IPS-NIHi7 (cell line): ENCODE data around the gene CENPF.
"Not testable (repeated sequence)": the region's sequence is repeated elsewhere in the genome, so short reads cannot be mapped to it uniquely, and the experiment has no call there.

ENCODE experiments used
- DNase-seq: peaks from one replicate; pipeline ENCODE4 v3.0.0; 2012; ENCODE audit warnings: mixed read lengths; ENCODE audit errors: extremely low spot score

Gene CENPF

DNA sequence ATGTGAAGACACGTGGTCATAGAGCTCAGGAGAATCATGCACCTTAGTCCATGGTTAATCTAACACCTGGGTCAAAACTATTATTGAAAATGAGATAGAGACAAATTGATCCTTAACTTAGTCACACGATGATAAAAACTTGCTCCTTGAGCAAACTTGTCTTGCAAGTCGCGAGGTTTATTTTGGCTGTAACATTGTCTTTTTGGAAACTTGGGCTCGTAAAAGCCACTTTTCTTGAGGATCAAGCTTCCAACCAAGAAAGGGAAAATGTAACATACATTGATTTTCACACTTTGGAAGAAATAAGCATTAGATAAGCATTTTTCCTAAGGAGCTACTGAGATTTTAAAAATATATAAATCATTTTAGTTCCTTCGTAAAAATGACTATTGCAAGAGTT, 19.9 kb upstream of the CENPF start:
- DNase-seq, result no peak

DNA sequence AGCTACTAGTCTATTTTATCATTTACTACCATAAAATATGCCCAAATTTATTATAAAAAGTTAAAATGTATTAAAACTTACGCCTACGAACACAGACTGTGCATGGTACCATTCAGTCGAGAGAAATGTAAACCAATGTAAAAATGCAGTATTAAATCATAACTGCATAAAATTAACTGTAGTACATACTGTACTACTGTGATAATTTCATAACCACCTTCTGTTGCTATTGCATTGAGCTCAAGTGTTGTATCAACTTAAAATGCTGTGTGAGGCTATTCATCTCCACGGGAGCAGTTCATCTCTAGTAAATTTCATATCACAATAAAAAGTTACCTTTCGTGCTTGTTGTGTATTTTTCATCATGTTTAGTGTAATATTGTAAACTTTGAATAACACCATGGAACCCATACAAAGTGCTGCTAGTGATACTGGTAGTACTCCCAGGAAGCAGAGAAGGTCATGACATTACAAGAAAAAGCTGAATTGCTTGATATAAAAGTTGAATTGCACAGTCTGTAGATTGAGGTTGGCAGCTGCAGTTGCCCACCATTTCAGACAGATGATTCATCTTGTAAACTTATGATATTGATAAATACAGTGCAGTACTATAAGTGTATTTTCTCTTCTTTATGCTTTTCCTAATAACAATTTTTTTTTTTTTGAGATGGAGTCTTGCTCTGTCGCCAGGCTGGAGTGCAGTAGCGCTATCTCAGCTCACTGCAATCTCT, 19.0 kb upstream of the CENPF start:
- DNase-seq, result no peak

DNA sequence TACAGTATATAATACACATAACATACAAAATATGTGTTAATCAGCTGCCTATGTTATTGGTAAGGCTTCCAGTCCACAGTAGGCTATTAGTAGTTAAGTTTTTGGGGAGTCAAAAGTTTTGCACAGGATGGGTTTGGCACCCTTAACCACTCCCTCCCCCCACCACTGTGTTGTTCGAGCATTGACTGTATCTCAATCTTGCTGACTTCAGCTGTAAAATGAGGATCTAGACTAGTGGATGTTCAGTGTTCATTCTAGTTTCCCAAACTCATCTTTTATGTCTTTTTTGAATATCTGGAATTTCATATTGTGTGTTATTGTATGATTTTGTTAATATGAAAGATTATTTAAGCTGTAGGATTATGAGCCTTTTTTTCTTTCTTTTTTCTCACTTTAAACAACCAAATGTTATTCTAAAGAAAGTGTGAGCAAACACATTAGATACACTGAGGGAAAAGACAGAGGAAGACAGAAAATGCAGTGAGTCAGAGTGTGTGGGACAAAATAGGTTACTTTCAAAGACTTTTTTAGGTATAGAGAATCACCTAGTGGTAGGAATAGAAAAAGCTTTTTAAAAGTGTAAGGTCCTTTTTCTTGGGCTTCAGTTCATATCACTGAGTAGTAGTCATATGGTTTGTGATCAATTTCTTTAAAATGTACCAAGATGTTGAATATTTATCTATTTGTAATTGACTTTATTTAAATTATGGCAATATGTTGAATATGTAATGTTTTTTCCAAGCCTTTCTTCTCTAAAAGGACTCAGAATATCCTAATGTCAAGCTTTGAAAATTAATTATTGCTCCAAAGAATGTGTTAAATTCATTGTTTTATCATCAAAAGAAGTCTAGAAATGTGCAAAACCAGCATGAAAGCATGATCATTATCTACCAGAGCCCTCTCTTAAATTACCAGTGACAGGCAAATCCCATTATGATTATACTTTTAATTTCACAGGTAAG, 17.9 kb upstream of the CENPF start:
- DNase-seq, result peak; percentile 54

DNA sequence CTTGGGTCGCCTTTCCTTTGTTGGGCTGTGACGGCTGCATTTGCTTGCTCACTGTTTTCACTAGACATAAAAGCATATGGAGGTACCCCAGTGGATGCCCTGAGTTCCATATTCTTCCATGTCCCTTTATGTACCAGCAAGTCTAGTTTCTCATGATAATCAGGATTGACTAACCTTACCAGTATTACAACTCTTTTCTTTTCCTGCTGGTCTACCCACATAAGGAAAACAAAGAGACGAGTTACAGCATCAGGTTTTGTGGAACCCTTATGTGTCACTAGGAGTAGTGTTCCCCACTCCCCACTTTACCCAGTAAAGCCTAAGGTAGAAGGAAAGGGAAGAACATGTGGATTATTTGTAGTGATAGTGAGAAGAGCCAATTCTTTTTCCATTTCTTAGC, 16.4 kb upstream of the CENPF start:
- DNase-seq, result no peak

DNA sequence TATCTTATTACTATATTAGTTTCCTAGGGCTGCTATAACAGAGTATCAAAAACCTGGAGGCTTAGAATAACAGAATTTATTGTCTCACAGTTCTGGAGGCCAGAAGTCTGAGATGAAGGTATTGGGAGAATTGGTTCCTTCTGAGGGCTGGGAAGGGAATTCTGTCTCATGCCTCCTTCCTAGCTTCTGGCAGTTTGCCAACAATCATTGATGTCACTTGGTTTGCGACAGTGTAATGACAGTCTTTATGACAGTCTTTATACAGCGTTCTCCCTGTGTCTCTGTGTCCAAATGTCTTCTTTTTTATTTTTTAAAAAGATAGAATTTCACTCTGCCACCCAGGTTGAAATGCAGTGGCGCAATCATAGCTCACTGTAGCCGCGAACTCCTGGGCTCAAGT, 15.8 kb upstream of the CENPF start:
- no peak for DNase-seq

DNA sequence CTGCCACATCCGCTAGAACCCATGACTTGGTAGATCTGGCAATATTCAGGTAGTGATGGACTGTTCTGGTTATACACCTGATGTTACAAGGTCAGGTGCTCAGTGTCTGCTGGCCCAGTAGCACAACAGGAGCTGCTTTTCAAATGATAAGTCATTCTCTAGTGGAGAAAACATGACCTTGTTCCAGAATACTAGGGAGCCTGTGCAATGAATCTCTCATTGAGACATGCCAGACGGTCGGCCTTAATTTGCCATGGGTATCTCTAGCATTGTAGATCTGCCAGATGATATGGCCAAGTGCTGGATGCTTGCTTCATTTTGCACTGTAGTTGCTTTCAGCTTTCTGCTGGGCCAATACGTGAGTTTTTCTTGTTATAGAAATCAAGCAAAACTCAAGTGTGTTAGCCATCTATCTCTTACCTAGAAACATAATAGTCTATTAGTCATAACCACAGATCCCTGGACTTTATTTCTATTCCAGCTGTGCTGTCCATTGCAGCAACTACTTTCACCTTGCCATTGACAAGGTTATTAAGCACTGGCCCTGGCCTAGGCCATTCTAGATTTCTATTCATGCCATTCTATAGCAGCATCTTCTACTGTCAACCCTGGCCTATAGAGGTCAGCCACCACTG, 13.9 kb upstream of the CENPF start:
- no peak for DNase-seq

DNA sequence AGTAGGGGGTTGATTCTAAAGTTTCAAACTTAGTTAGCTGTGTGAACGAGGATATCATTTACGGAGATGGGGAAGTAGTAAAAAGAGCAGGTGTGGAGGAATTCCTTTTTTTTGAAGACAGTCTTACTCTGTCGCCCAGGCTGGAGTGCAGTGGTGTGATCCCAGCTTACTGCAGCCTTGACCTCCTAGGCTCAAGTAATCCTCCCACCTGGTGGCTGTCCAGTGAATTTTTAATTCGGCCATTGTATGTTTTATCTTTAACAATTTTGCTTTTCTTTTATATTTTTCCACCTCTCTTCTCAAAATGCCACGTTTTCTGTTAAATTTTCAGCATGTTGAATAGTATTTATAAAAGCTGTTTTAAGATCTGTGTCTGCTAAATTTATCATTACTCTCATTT, 12.3 kb upstream of the CENPF start:
- DNase-seq, result no peak

DNA sequence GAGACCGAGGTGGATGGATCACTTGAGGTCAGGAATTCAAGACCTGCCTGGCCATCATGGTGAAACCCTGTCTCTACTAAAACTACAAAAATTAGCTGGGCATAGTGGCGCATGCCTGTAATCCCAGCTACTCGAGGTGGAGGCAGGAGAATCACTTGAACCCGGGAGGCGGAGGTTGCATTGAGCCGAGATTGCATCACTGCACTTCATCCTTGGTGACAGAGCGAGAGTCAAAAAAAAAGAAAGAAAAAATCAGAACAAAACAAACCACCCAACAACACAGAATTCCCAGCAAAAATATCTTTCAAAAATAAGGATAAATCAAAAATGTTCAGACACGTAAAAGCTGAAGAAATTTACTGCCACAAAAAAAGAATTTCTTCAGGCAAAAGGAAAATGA, 11.1 kb upstream of the CENPF start:
- DNase-seq, result not testable (repeated sequence)

DNA sequence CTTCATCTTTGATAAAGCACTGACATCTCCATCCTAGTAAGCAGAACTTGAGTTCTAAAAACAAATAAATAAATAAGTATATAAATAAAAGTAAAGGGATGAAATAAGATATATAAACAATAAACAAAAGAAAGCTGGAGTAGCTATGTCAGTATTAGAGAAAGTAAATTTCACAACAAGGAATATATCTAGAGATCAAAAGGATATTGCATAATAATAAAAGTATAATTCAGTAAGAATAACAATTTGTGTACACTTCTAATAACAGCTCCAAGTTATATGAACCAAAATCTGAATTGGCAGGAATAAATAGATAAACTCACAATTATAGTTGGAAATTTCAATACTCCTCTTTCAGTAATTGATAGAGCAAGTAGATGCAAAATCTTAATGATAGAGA, 9.8 kb upstream of the CENPF start:
- no peak for DNase-seq

DNA sequence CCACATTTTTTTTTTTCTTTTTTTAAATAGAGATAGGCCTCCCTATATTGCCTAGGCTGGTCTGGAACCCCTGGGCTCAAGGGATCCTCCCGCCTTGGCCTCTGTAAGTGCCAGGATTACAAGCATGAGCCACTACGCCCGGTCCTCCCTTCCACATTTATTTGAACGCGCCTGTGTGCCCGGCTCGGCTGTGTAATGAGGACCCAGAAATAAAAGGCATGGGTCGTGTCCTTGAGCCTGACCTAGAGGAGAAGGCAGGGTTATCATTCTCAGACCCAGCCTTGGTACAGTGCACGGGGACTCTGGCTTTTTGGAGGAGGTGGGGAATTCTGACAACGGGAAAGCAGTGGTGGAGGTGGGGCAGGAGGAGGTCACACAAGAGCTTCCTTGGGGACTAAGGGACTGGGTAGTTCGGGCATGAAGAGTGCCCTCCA, 841 bp downstream of the CENPF start:
- peak; percentile 35 for DNase-seq

DNA sequence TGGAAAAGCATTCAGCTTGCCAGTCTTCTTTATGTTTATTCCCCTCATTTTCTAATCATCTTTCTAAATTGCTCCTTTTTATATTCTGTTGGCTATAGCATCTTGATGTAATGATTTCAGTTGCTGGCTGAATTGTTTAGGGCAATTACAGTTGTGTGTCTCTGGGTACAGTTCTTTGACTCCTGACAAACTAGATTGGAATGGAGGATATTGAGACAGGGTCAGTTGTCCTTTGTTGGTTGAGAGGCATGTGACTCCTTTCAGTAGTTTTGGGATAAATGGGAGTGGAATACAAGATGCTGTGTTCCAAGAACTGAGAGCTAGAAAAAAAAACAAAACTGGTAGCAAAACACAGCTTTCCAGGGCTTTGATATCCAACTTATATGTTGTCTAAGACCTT, 1.5 kb downstream of the CENPF start:
- DNase-seq, result no peak

DNA sequence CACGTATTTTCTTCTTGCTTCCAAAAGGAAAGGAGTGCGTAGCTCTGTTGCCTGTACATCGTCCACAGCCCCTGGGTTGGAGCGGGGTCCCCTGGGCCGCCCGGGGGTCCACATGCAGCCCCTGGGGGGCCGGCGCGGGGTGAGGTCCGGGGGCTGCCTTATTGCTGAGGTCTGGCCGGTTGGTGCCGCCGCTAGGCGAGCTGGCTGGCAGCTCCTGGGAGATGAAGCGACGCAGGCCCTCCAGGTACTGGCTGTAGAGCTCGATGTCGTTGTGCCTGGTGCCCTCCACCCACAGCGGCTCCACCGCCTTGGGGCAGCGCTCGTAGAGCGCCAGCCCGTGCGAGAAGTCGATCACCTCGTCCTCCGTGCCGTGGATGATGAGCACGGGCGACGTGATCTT, 2.5 kb downstream of the CENPF start:
- DNase-seq, result not testable (repeated sequence)

DNA sequence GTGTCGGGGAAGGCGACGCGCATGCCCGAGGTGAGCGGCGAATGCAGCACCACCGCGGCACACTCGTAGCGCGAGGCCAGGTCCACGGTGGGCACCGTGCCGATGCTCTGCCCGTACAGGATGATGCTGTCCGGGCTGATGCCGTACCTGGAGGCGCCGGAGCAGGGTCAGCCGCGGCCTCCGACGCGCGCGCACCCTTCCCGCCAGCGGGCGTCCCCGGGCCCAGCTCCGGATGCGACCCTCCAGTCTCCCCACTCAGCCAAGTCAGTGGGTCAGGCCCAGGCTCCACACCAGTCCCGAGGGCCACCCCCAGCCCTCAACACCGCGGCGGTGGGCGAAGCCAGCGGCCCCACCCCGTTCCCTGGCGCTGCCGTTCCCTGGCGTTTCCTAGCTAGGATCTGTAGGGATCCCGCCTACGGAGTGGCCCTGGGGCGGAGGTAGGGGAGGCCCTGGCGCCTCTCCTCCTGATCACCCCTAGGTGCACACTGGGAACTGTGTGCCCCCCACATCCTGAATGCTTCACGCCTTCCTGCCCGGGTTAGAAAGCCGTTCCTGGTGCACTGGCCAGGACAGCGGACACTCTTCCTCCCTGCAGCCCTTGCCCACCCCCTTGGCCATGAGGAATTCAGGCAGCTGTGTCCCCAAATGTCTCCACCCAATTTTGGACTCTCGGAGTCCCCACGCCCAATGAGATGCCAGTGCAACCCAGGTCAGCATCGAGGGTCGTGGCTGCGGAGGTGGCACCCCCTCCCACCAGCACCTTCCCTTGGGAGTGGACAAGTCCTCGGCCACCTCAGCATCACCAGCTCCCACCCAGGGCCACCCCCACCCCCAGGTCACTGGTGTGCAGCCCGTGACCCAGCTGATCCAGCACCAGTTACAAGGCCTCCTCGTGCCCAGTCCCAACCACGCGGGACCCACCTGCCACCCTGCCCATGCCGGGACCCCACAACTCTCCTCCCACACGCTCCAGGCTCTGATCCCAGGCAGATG, 3.2 kb downstream of the CENPF start:
- DNase-seq, result not testable (repeated sequence)

DNA sequence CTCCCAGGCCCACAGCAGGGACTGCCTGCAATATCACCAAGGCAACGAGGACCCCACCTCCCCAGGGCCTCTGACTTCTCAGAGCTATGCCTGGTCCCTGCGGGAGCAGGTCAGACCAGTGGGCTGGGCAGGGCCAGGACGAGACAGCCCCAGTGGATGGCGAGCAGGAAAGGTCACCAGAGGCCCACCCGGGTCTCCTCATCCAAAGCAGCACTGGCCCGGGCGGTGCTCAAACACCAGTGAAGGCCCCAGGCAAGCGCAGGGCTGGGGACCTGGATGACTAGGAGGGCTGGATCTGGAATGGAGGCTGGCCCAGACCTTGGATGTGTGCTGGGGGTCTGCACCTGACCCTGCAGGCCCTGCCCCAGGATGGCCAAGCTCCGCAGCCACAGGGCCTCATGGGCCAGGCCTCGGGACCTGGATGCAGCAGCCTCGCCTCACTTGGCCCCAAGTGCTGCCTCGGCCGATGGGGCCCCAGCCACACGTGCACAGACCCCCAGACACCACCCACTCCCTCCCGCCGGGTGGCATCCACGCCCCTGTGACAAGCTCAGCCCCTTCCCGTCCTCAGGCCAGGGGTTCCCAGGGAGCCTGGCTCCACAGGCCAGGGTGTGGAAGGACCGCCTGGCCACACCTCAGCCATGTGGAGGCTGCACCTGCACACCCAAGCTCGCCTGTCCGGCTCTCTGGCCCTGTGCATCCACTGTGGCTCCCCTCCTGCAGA, 4.7 kb downstream of the CENPF start:
- not testable (repeated sequence) for DNase-seq

DNA sequence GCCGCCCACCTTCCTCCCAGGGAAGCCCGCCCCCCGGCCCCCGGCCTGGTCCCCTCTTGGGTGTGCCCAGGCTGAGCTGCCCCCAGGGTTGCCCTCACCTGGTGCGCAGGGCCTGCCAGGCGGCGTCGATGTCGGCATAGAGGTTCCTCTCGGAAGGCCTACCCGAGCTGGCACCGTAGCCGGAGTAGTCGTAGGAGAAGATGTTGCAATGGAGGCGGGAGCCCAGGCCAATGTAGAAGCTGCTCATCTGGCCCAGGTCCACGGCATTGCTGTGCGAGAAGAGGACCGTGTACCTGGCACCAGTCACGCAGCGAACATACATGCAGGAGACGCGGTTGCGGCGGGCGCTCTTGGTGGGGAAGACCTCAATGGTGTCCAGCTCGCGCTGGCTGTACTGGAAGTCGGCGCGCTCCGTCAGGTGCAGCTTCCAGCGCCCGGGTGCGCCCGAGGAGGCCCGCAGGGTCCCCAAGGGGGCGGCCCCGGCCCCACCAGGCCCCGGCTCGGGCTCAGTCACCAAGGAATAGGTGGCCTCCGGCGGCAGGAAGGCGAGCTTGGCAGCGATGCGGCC, 5.3 kb downstream of the CENPF start:
- not testable (repeated sequence) for DNase-seq

DNA sequence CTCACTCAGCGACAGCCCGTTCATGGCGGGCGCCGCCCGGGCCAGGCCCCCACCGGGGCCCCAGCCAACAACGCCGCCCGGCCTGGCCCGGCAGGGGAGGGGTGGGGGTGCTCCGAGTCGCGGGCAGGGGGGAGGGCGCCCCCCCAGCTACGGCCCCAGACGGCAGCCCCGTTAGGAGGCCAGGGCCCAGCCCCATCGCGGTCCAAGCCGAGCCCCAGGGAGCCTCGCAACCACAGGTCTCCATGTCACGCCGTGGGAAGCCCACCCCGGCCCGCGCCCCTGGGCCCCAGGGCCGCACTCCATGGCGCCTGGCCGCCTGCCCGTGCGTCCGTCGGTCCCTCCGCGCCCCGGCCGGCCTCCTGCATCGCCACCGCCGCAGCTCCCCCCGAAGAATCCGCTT, 5.8 kb downstream of the CENPF start:
- not testable (repeated sequence) for DNase-seq

DNA sequence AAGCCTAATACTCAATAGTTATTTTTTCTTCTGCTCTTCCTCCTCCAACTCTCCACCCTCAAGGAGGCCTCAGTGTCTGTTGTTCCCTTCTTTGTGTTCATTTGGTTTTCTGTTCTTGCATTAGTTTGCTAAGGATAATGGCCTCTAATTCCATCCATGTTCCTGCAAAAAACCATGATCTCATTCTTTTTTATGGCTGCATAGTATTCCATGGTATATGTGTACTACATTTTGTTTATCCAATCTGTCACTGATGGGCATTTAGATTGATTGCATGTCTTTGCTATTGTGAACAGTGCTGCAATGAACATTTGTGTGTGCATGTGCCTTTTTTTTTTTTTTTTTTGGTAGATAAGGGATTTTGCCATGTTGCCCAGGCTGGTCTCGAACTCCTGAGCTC, 6.7 kb downstream of the CENPF start:
- DNase-seq, result no peak

DNA sequence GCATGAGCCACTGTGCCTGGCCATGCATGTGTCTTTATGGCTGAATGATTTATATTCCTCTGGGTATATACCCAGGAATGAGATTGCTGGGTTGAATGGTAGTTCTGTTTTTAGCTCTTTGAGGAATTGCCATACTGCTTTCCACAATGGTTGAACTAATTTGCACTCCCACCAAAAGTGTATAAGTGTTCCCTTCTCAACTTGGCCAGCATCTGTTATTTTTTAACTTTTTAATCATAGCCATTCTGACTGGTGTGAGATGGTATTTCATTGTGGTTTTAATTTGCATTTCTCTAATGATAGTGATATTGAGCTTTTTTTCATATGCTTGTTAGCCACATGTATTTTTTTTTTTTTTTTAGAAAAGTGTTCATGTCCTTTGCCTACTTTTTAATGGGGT, 7.1 kb downstream of the CENPF start:
- not testable (repeated sequence) for DNase-seq

DNA sequence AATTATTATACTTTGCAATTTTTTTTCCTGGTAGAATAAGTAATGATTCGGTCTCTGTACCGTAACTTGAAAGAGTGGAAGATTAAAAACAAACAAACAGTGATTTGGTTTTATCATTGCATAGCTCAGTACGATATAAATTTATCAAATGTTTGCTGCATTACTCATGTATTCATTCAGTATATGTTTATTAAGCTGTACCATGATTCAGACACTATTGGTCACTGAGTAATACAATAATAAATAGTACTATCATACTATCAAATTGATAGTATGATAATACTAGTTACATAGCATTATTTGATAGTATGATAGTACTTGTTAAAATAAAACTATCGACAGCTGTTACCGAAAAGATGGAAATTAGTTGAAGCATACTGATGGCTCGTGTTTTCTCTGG, 12.1 kb downstream of the CENPF start:
- DNase-seq, result no peak

DNA sequence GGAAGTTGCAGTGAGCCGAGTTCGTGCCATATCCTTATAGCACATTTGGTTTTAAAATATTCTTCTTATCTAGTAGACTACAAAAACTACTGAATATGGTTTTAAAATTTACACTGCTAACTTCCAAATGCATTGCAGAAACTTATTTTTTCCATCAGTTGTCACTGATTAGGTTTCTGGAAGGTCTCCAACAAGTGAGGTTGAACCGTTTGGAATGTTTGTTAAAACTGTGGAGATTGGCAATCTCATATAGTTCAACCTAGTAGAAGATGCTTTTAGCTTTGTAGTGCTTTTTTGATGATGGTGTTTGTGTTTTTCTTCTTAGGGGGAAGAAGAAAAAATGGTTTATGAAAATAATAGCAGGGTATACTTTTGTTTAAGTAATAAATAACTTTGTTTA, 12.9 kb downstream of the CENPF start:
- DNase-seq, result no peak
